Germinal center (tissue), 1 donor: ENCODE measurements around the gene SYNPR.

ENCODE experiments used
- DNase-seq: peaks from one replicate; pipeline ENCODE4 v3.0.0; 2012; ENCODE audit warnings: mixed read lengths, low spot score

Gene SYNPR

DNA sequence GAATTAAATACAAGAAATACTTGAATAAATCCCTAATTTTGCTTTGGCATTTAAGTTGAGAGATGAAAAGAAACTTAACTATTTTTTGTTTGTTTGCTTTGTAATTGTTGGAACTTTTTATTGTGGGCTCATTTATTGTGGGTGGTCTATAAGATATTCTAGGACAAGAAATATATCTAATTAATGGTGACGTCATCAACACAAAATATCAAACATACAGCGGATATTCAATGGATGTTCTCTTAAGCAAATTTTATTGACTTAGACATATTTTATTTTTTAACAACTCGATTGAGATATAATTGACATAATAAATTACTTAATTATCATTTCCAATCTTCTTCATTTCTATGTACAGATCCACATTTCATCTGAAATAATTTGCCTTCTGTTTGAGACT is 30.0 kb downstream of the SYNPR start:
- DNase-seq, result no peak

- no peak for DNase-seq
These were observed 31.7 kb downstream of the SYNPR start for GRCh38 chr3:63309768-63310167.

- no peak for DNase-seq
These were observed 45.7 kb downstream of the SYNPR start for GRCh38 chr3:63323766-63324165.

DNA sequence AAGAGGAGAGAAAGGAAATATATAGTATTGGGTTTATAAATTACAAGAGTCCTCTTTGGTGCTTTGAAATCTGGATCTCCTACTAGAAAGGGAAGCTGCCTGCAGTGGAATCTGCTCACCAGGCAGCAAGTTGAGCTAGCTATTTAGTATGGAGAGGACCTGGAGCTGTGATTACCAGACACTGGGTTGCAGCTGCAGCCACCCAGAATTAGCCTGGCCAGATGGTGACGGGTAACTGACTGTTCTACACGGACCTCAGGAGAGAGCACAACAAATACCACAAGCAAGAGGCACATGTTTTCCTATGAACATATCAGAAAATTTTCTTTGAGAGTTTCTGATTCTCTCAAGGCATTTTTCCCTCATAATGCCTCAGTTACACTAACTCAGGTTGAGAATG is 46.5 kb downstream of the SYNPR start:
- no peak for DNase-seq

DNA sequence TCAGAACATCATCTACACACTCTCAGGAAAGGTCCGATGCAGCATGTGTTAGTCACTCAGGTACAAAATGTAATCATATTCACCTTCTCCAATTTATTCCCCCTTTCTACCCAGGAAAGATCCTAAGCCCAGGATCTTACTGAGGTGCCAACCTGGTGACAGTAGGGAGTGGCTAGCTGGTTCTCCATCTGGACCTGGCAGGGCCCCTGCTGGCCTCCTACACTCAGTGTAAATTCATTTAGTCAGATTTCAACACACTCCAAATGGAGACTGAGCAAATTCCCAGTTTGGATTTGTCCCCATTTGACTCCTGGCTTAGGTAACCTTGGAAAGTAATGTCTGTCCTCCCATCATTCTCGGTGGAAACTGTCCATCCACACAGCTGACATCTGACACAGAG is 47.3 kb downstream of the SYNPR start:
- no peak for DNase-seq

DNA sequence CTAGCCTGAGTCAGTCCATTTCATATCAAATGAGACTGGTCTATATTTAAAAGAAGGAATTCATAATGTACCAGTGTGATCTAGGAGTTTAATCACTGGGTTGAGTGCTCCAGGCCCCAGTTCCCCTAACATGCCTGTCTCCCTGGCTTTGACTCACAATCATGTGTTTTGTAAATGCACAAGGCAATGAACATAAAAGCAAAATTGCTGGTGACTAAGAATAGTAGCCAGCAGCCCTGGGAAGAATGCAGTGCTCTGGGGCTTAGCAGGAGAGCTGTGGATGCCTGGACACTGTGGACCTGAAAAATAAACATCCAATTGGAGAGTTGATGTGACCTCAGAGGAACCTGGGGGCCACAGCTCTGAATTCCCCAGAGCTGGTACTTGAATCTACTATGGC is 50.3 kb downstream of the SYNPR start:
- DNase-seq, result no peak

DNA sequence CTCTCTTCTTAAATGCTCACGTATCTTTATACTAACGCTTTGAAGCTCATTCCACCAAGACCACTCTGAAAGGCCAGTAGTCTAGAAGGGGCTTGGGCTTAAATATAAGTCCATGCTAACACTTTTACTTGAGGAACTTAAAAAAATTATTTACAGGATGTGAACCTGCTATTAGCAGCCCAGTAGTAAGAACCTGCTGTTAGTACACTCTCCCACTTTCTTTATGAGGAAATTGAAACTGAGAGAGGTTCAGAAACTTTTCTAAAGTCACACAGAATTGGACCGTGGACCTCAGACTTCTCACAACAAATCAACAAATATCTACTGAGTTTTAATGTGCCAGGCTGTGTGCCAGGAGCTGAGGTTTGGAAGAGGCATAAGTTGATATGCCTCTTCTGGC is 53.4 kb downstream of the SYNPR start:
- no peak for DNase-seq

DNA sequence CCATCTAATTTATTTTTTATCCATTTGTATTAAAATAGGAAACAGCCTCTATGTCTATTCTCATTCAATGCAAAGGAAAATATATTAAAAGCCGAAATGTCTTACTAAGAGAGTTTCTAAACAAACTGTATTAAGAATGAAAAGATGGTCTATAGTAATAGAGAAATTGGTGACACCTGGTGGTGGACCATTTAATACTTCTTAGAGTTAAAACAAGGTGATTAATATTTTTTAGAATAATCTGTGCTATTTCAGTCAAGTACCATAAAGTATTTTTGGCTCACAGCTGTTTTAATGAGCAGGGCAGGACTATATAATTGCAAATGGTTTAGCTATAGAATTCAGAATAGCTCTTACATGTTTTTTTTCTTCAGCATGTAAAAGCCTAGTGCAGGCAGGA is 55.7 kb downstream of the SYNPR start:
- no peak for DNase-seq

DNA sequence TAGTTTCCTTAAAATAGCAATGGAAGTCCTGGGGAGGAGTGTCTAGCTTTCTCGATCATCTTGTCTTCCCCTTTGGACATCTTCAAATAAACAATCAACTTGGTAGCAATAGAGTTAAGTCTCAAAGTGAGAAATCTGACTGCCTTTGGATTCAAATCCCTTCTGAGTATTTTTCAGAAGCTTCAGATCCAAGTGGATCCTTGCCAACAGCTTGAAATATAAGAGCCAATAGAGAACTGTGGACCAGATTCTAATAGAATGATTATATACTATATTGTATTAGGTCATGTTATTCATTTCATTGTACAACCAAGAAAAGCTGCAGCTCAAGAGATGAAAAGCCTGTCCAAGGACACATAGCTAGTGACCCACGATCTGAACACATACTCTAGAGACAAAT is 60.2 kb downstream of the SYNPR start:
- no peak for DNase-seq

GRCh38 chr3:63343674-63344073 is 65.6 kb downstream of the SYNPR start:
- no peak for DNase-seq

DNA sequence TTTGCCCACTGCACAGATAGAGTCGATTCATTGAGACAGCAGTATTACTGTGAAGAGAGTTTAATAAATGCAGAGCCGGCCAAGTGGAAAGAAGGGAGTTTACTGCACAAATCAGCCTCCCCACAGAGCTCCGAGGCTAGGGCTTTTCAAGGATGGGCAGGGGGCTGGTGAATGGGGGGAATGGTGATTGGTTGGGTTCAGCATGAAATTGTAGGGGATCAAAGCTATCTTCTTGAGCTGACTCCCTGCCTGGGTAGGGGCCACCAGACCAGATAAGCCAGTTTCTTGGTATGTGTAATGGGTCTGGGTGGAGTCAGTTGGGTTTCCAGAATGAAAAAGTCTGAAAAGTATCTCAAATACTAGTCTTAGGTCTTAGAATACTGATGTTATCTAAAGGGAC is 66.6 kb downstream of the SYNPR start:
- DNase-seq, result no peak

GRCh38 chr3:63349583-63350573 is 71.8 kb downstream of the SYNPR start:
- DNase-seq, result peak; percentile 33

GRCh38 chr3:63351159-63352007 is 73.3 kb downstream of the SYNPR start:
- peak; percentile 11 for DNase-seq

DNA sequence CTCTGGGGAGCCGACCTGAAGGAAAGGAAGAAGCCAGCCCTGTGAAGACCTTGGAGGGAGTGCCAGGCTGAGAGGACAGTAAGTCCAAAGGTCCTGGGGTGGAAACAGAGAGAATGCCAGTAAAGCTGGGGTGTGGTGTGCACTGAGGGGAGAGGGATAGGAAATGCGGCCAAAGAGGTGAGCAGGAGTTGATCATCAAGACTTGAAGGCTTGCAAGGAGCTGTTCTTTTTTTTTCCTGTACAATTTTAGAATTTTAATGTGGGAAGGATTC is 73.8 kb downstream of the SYNPR start:
- DNase-seq, result no peak

- no peak for DNase-seq
These were observed 75.3 kb downstream of the SYNPR start for GRCh38 chr3:63353383-63353782.

GRCh38 chr3:63354160-63354559 is 76.1 kb downstream of the SYNPR start:
- DNase-seq, result no peak

GRCh38 chr3:63355809-63356208 is 77.7 kb downstream of the SYNPR start:
- DNase-seq, result no peak

- DNase-seq, result no peak
These were observed 86.4 kb downstream of the SYNPR start for GRCh38 chr3:63364495-63364894.

- no peak for DNase-seq
These were observed 86.8 kb downstream of the SYNPR start for GRCh38 chr3:63364910-63365309.

- DNase-seq, result no peak
These were observed 87.6 kb downstream of the SYNPR start for GRCh38 chr3:63365671-63366070.

GRCh38 chr3:63370094-63370493 is 92.0 kb downstream of the SYNPR start:
- DNase-seq, result no peak

- no peak for DNase-seq
These were observed 104.9 kb downstream of the SYNPR start for GRCh38 chr3:63383040-63383439.

DNA sequence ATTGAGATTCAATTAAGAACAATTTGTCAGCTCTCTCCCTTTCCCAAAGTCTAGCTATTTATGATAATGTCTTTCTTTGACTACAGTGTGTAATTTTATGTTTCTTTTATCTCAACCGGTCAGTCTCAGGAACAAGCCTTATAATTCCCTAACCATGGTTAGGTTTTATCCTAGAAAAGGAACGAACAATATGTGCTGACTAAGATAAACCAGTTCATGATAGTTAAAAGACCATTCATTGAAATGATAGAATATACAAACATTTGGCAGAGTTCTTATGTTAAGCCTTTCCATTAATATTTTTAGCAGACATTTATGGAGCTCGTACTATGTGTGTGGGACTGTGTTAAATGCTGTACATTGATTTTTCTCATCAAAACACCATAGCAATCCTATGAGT is 106.3 kb downstream of the SYNPR start:
- no peak for DNase-seq
